Panc1 (cell line): ENCODE results near the gene KRR1.
A peak's percentile ranks its signal among the peaks of the same experiment; 100 is the strongest.

Experiments
- POLR2AphosphoS5 ChIP-seq: IDR thresholded peaks from 2 replicates; pipeline ENCODE4 v1.6.1; 2012; ENCODE audit warnings: mild to moderate bottlenecking, low read depth, low read length, moderate library complexity
- SIN3A ChIP-seq: IDR thresholded peaks from 2 replicates; pipeline ENCODE4 v1.6.1; 2012; ENCODE audit warnings: low read depth, mild to moderate bottlenecking, low read length, moderate library complexity, borderline replicate concordance; ENCODE audit not compliant: insufficient read depth
- TCF7L2 ChIP-seq: IDR thresholded peaks from 2 replicates; pipeline ENCODE4 v1.6.1; 2011; ENCODE audit warnings: mild to moderate bottlenecking, low read depth, low read length, inconsistent platforms
- TF ChIP-seq, protein P1 (sequence below): fragments of 450-650 bp; IDR thresholded peaks from 2 replicates; pipeline ENCODE4 v1.5.1; 2017; ENCODE audit warnings: mild to moderate bottlenecking
- TF ChIP-seq, protein P2 (sequence below), 2 experiments: IDR thresholded peaks; 2 replicates each; pipeline ENCODE4 v1.6.1; 2011 to 2012; ENCODE audit warnings: low read depth in 2 of 2, control low read depth in 1 of 2, low read length in 1 of 2, mild to moderate bottlenecking in 1 of 2, moderate library complexity in 1 of 2; ENCODE audit not compliant: insufficient read depth in 1 of 2

DNA sequence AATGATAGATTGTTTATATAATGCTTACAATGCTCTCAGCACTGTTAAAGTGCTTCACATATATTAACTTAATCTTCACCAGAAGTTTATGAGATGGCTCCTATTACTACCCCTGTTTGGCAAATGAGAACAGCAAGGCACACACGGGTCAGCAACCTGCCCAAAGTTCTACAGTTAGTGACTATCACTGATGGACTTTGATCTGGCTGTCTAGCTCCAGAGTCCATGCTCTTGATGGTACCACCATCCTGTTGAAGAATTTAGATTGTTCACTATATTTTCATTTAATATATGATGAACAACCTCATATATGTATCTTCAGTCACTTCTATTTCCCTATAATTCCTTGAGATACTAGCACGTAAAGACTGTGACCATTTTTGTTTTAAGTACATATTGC is 20.2 kb downstream of the KRR1 start:
- TF ChIP-seq, protein P1, sequence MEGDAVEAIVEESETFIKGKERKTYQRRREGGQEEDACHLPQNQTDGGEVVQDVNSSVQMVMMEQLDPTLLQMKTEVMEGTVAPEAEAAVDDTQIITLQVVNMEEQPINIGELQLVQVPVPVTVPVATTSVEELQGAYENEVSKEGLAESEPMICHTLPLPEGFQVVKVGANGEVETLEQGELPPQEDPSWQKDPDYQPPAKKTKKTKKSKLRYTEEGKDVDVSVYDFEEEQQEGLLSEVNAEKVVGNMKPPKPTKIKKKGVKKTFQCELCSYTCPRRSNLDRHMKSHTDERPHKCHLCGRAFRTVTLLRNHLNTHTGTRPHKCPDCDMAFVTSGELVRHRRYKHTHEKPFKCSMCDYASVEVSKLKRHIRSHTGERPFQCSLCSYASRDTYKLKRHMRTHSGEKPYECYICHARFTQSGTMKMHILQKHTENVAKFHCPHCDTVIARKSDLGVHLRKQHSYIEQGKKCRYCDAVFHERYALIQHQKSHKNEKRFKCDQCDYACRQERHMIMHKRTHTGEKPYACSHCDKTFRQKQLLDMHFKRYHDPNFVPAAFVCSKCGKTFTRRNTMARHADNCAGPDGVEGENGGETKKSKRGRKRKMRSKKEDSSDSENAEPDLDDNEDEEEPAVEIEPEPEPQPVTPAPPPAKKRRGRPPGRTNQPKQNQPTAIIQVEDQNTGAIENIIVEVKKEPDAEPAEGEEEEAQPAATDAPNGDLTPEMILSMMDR, result no peak
- TF ChIP-seq POLR2AphosphoS5 (0 out of 2 replicates have a peak, but pooled peaks have one; percentile 27), SIN3A (no peak), TCF7L2 (no peak)
- TF ChIP-seq, protein P2, sequence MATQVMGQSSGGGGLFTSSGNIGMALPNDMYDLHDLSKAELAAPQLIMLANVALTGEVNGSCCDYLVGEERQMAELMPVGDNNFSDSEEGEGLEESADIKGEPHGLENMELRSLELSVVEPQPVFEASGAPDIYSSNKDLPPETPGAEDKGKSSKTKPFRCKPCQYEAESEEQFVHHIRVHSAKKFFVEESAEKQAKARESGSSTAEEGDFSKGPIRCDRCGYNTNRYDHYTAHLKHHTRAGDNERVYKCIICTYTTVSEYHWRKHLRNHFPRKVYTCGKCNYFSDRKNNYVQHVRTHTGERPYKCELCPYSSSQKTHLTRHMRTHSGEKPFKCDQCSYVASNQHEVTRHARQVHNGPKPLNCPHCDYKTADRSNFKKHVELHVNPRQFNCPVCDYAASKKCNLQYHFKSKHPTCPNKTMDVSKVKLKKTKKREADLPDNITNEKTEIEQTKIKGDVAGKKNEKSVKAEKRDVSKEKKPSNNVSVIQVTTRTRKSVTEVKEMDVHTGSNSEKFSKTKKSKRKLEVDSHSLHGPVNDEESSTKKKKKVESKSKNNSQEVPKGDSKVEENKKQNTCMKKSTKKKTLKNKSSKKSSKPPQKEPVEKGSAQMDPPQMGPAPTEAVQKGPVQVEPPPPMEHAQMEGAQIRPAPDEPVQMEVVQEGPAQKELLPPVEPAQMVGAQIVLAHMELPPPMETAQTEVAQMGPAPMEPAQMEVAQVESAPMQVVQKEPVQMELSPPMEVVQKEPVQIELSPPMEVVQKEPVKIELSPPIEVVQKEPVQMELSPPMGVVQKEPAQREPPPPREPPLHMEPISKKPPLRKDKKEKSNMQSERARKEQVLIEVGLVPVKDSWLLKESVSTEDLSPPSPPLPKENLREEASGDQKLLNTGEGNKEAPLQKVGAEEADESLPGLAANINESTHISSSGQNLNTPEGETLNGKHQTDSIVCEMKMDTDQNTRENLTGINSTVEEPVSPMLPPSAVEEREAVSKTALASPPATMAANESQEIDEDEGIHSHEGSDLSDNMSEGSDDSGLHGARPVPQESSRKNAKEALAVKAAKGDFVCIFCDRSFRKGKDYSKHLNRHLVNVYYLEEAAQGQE (IDR thresholded peaks at IDR 0.05; ENCODE audit: insufficient read depth in 1 of 2, low read depth in 2 of 2, low read length in 1 of 2), result no peak
